Measurements from ENCODE around the gene UVRAG.

DNA sequence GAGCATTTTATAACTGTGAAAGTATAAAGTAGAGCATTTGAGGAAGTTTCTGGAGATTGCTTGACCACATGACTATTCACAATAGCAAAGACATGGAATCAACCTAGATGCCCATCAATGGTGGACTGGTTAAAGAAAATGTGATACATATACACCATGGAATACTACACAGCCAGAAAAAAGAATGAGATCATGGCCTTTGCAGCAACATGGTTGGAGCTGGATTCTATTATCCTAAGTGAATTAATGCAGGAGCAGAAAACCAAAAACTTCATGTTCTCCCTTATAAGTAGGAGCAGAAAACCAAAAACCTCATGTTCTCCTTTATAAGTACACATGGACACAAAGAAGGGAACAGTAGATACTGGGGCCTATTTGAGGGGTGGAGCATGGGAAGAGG lies 30.3 kb downstream of the UVRAG start:
- TF ChIP-seq, protein P1, sequence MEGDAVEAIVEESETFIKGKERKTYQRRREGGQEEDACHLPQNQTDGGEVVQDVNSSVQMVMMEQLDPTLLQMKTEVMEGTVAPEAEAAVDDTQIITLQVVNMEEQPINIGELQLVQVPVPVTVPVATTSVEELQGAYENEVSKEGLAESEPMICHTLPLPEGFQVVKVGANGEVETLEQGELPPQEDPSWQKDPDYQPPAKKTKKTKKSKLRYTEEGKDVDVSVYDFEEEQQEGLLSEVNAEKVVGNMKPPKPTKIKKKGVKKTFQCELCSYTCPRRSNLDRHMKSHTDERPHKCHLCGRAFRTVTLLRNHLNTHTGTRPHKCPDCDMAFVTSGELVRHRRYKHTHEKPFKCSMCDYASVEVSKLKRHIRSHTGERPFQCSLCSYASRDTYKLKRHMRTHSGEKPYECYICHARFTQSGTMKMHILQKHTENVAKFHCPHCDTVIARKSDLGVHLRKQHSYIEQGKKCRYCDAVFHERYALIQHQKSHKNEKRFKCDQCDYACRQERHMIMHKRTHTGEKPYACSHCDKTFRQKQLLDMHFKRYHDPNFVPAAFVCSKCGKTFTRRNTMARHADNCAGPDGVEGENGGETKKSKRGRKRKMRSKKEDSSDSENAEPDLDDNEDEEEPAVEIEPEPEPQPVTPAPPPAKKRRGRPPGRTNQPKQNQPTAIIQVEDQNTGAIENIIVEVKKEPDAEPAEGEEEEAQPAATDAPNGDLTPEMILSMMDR (IDR thresholded peaks at IDR 0.05; ENCODE audit: low read depth, low read length), result no peak
- TF ChIP-seq EZH2phosphoT487 (IDR thresholded peaks at IDR 0.05; ENCODE audit: low read depth), result no peak

Measured in OCI-LY3 (cell line).